GM23338 (cell line): ENCODE results near the gene MOXD1. TPM values are rescaled to one million over a fixed set of nuclear protein-coding genes. Genes with fewer than 3 reads are reported as not detected.

Experiments used
- ATAC-seq: fragments of 200-7000 bp; cut with Tn5 transposase; 3 replicates; pipeline ENCODE4 v1.9.1; 2020
- DNase-seq: peaks from one replicate; pipeline ENCODE4 v3.0.0-alpha.2; 2015; ENCODE audit warnings: low spot score
- H2AFZ ChIP-seq: fragments of 200-600 bp; sonication (generic); 2 replicates; pipeline ENCODE4 v1.8.0; 2016; ENCODE audit warnings: antibody characterized with exemption, mild to moderate bottlenecking, moderate library complexity
- H3F3A ChIP-seq: fragments of 200-600 bp; sonication (generic); replicated peaks from 2 replicates; pipeline ENCODE4 v1.8.0; 2017; ENCODE audit warnings: antibody characterized with exemption, mixed run types, low read depth
- H3K27ac ChIP-seq: fragments of 200-600 bp; sonication (generic); 2 replicates; pipeline ENCODE4 v1.6.1; 2016; ENCODE audit warnings: low read depth
- H3K27me3 ChIP-seq: fragments of 200-600 bp; sonication (generic); 2 replicates; pipeline ENCODE4 v1.8.0; 2016; ENCODE audit warnings: mild to moderate bottlenecking, mixed run types, moderate library complexity; ENCODE audit not compliant: insufficient read depth
- H3K36me3 ChIP-seq: fragments of 200-600 bp; sonication (generic); 2 replicates; pipeline ENCODE4 v1.8.0; 2016; ENCODE audit warnings: mild to moderate bottlenecking; ENCODE audit not compliant: insufficient read depth
- H3K4me1 ChIP-seq: fragments of 200-600 bp; sonication (generic); 2 replicates; pipeline ENCODE4 v1.8.0; 2016; ENCODE audit warnings: mild to moderate bottlenecking, moderate library complexity; ENCODE audit not compliant: insufficient read depth
- H3K4me2 ChIP-seq: fragments of 200-600 bp; sonication (generic); 2 replicates; pipeline ENCODE4 v1.7.1; 2017; ENCODE audit warnings: mixed run types
- H3K4me3 ChIP-seq: fragments of 200-600 bp; sonication (generic); 2 replicates; pipeline ENCODE4 v1.6.1; 2016; ENCODE audit warnings: mixed run types
- H3K79me2 ChIP-seq: fragments of 200-600 bp; sonication (generic); replicated peaks from 2 replicates; pipeline ENCODE4 v1.8.0; 2017; ENCODE audit warnings: mild to moderate bottlenecking; ENCODE audit not compliant: insufficient read depth
- H3K9me2 ChIP-seq: fragments of 200-600 bp; sonication (generic); 2 replicates; pipeline ENCODE4 v1.8.0; 2017; ENCODE audit not compliant: insufficient read depth
- H4K20me1 ChIP-seq: fragments of 200-600 bp; sonication (generic); replicated peaks from 2 replicates; pipeline ENCODE4 v1.8.0; 2017; ENCODE audit warnings: mild to moderate bottlenecking; ENCODE audit not compliant: insufficient read depth
- H3K27ac Mint-ChIP-seq: 2 replicates; pipeline ENCODE4 v1.8.0; 2020; ENCODE audit warnings: inconsistent platforms, mild to moderate bottlenecking, moderate library complexity, mixed read lengths
- H3K27me3 Mint-ChIP-seq: 3 replicates; pipeline ENCODE4 v1.8.0; 2022; ENCODE audit warnings: low read depth, mild to moderate bottlenecking, moderate library complexity, mixed read lengths, inconsistent platforms; ENCODE audit not compliant: insufficient read depth, poor library complexity
- H3K36me3 Mint-ChIP-seq: 3 replicates; pipeline ENCODE4 v1.8.0; 2021; ENCODE audit warnings: low read depth, mild to moderate bottlenecking, inconsistent platforms, moderate library complexity, mixed read lengths
- H3K4me1 Mint-ChIP-seq: 3 replicates; pipeline ENCODE4 v1.8.0; 2020; ENCODE audit warnings: mild to moderate bottlenecking, inconsistent platforms, mixed read lengths
- H3K4me3 Mint-ChIP-seq: 3 replicates; pipeline ENCODE4 v1.8.0; 2021; ENCODE audit warnings: moderate library complexity, mild to moderate bottlenecking, inconsistent platforms, mixed read lengths
- H3K9me3 Mint-ChIP-seq: 3 replicates; pipeline ENCODE4 v1.8.0; 2020; ENCODE audit warnings: moderate library complexity, mild to moderate bottlenecking, inconsistent platforms, mixed read lengths
- CTCF ChIP-seq, 2 experiments: fragments of 200-600 bp in 1 of 2; sonication (generic) in 1 of 2; conservative IDR thresholded peaks; 2 replicates each; pipeline versions ENCODE4 v1.5.1 to v1.6.1; 2016 to 2017; ENCODE audit warnings: antibody characterized with exemption in 2 of 2, low read depth in 2 of 2, mild to moderate bottlenecking in 2 of 2, moderate library complexity in 1 of 2
- ETS1 ChIP-seq: IDR thresholded peaks from 2 replicates; pipeline ENCODE4 v1.6.1; 2016; ENCODE audit warnings: antibody characterized with exemption
- EZH2phosphoT487 ChIP-seq: fragments of 200-600 bp; sonication (generic); IDR thresholded peaks from one replicate; pipeline ENCODE4 v1.8.1; 2018; ENCODE audit warnings: antibody characterized with exemption; ENCODE audit not compliant: unreplicated experiment
- REST ChIP-seq: IDR thresholded peaks from one replicate; pipeline ENCODE4 v1.6.1; 2018; ENCODE audit warnings: antibody characterized with exemption; ENCODE audit not compliant: unreplicated experiment
- STAT1 ChIP-seq: IDR thresholded peaks from one replicate; pipeline ENCODE4 v1.6.1; 2016; ENCODE audit warnings: antibody characterized with exemption; ENCODE audit not compliant: unreplicated experiment
- ZNF462 ChIP-seq: fragments of 250-450 bp; sonication (Bioruptor Pico); IDR thresholded peaks from 2 replicates; pipeline ENCODE4 v1.5.0; 2020; ENCODE audit warnings: mild to moderate bottlenecking, moderate library complexity
- polyA plus RNA-seq: library from polyadenylated mRNA; unstranded; fragments of >200 nt; fragmentation: Nextera tagmentation; extraction: Ambion mirVana; gene quantifications from 2 replicates; pipeline ENCODE4 v1.2.1, GENCODE V29; 2016
- total RNA-seq: library from RNA; depleted of rRNA; stranded (reverse); fragments of >200 nt; shearing (Covaris generic); gene quantifications from 2 replicates; pipeline ENCODE4 v1.2.3, GENCODE V29; 2014

MOXD1 gene
- total and polyA plus RNA-seq, 2 experiments from 2014 or later: 1.7 to 4.3 TPM

- no peaks in the 10 kb centered on the region for H3K79me2 ChIP-seq
- no peaks in the 10 kb centered on the region for H3F3A ChIP-seq
- no peak for ATAC-seq
- Mint-ChIP-seq H3K27me3 (peaks cover 4% of the 10 kb centered on the region), H3K9me3 (peaks cover 4% of the 10 kb centered on the region; the same call in 2 of the 3 replicates), H3K27ac (no peak overlapping the region), H3K36me3 (no peaks in the 10 kb centered on the region), H3K4me1 (no peaks in the 10 kb centered on the region), H3K4me3 (no peak overlapping the region)
- no peak overlapping the region for H3K27ac ChIP-seq
- no peak for DNase-seq
- no peaks in the 10 kb centered on the region for H3K27me3 ChIP-seq
- no peak overlapping the region for H3K4me2 ChIP-seq
- no peaks in the 10 kb centered on the region for H3K4me1 ChIP-seq
- H3K4me3 ChIP-seq: no peak overlapping the region
- TF ChIP-seq ZNF462 (CRISPR knock-in tag) (no peak), EZH2phosphoT487 (no peak), REST (no peak), STAT1 (no peak), ETS1 (no peak), CTCF (conservative IDR thresholded peaks at IDR 0.05; ENCODE audit: low read depth in 2 of 2) (no peak)
- no peak overlapping the region for H2AFZ ChIP-seq
- no peaks in the 10 kb centered on the region for H4K20me1 ChIP-seq
- no peaks in the 10 kb centered on the region for H3K36me3 ChIP-seq
- H3K9me2 ChIP-seq: no peaks in the 10 kb centered on the region; the same call in none of the 2 replicates
These were observed 28.8 kb upstream of the MOXD1 start for GRCh38 chr6:132430110-132430509.
